MCF 10A (cell line): Measurements from ENCODE around the gene IRF9. TPM values are rescaled to one million over a fixed set of nuclear protein-coding genes. Genes with fewer than 3 reads are reported as not detected.

Source experiments
- BruUV-seq: library from RNA; stranded (reverse); fragments of 400-500 nt; replicated peaks from 2 replicates; lab custom pipeline; 2021; lab: Mats Ljungman, UMichigan
- CTCF ChIA-PET: fragments of 300-600 bp; sonication (Branson Sonifier 250); formaldehyde crosslinking; extraction: SDS; loops from one replicate; lab custom pipeline; 2021; ENCODE audit warnings: antibody characterized with exemption, inconsistent platforms; lab: Yijun Ruan, JAX
- POLR2A ChIA-PET: fragments of 300-600, 350-650 bp; sonication (Branson Sonifier 250); formaldehyde crosslinking; extraction: SDS; loops from one replicate; lab custom pipeline; 2020; ENCODE audit warnings: antibody characterized with exemption, inconsistent platforms; lab: Yijun Ruan, JAX
- DNase-seq: peaks from one replicate; pipeline ENCODE4 v3.0.0-alpha.2; 2018; ENCODE audit not compliant: unreplicated experiment
- H3K27ac Mint-ChIP-seq: one replicate; pipeline ENCODE4 v1.8.0; 2022; ENCODE audit warnings: mild to moderate bottlenecking, low read depth, mixed read lengths; ENCODE audit not compliant: unreplicated experiment
- H3K27me3 Mint-ChIP-seq: one replicate; pipeline ENCODE4 v1.8.0; 2022; ENCODE audit warnings: mixed read lengths; ENCODE audit not compliant: insufficient read depth, unreplicated experiment
- H3K36me3 Mint-ChIP-seq: one replicate; pipeline ENCODE4 v1.8.0; 2022; ENCODE audit warnings: mild to moderate bottlenecking, moderate library complexity, mixed read lengths; ENCODE audit not compliant: insufficient read depth, unreplicated experiment
- H3K4me1 Mint-ChIP-seq: one replicate; pipeline ENCODE4 v1.8.0; 2022; ENCODE audit warnings: mixed read lengths; ENCODE audit not compliant: insufficient read depth, unreplicated experiment
- H3K4me3 Mint-ChIP-seq: one replicate; pipeline ENCODE4 v1.8.0; 2022; ENCODE audit warnings: mild to moderate bottlenecking, moderate library complexity, mixed read lengths; ENCODE audit not compliant: unreplicated experiment
- H3K9me3 Mint-ChIP-seq: one replicate; pipeline ENCODE4 v1.8.0; 2022; ENCODE audit warnings: mixed read lengths; ENCODE audit not compliant: unreplicated experiment
- intact Hi-C: fragments of 100-400 bp; cut with micrococcal nuclease; formaldehyde crosslinking; loops from 2 replicates; pipeline ENCODE4 v1.14.1; 2022
- total RNA-seq: library from RNA; stranded (reverse); gene quantifications from 2 replicates; pipeline ENCODE4 v1.2.3, GENCODE V29; 2022
- TF ChIP-seq, protein P1 (sequence below): fragments of 200-600 bp; IDR thresholded peaks from one replicate; pipeline ENCODE4 v1.8.0; 2022; ENCODE audit warnings: antibody characterized with exemption, mild to moderate bottlenecking; ENCODE audit not compliant: unreplicated experiment

IRF9 gene
- total RNA-seq, 1 experiment from 2014 or later = 13.6 TPM

DNA sequence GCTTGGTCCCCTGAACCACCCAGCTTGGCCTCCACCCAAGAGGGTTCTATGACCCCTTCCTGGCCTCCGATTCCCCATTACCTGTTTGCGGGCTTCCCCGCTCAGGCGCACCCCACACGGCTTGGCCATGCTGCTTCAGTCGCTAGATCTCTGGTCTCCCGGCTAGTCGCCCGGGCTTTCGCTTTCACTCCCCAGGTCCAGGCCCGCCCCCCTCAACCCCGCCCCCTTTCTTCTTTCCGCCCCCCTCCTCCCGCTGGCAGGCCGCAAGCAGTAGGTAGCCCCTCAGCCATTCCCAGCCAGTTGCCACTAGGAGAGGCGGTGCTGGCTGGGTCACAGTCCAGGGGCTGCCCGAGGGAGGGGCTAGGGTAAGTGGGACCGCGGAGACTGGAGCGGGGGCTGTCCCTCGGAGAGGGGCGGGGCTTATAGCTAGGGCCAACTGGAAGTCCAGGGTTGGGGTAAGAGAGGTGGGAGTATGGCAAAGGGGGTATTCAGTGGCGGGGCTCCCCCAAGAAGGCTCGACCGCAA, 14.6 kb upstream of the IRF9 start, which contains the start of gene PSME2:
Gene PSME2, minus strand, starts transcription at position 158 of the 525 bp plus-strand sequence. Its CDS starts 29 bp downstream, at position 129.
- TF ChIP-seq, protein P1, sequence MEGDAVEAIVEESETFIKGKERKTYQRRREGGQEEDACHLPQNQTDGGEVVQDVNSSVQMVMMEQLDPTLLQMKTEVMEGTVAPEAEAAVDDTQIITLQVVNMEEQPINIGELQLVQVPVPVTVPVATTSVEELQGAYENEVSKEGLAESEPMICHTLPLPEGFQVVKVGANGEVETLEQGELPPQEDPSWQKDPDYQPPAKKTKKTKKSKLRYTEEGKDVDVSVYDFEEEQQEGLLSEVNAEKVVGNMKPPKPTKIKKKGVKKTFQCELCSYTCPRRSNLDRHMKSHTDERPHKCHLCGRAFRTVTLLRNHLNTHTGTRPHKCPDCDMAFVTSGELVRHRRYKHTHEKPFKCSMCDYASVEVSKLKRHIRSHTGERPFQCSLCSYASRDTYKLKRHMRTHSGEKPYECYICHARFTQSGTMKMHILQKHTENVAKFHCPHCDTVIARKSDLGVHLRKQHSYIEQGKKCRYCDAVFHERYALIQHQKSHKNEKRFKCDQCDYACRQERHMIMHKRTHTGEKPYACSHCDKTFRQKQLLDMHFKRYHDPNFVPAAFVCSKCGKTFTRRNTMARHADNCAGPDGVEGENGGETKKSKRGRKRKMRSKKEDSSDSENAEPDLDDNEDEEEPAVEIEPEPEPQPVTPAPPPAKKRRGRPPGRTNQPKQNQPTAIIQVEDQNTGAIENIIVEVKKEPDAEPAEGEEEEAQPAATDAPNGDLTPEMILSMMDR = no peak
- Mint-ChIP-seq H3K4me1 (peaks cover 5% of the 10 kb centered on the region), H3K27ac (peak within 1 kb of the TSS; percentile 61), H3K36me3 (peaks cover 34% of the 10 kb centered on the region), H3K9me3 (no peaks in the 10 kb centered on the region), H3K27me3 (no peaks in the 10 kb centered on the region), H3K4me3 (peak within 1 kb of the TSS; percentile 98)
- BruUV-seq = no TSS peak
- POLR2A ChIA-PET = interaction anchor here (0.5 to 5.7 kb wide), 26 partner anchors 9 to 1052 kb away, joined by 3 to 114 read pairs (median 4); partner anchors contain the start of genes ACIN1, BCL2L2, CHMP4A and DCAF11
- CTCF ChIA-PET = interaction anchor here (0.5 to 10.3 kb wide), 12 partner anchors 9 to 1083 kb away, joined by 3 to 141 read pairs (median 4); partner anchors contain the start of genes DCAF11, IRF9, NRL and PCK2
- DNase-seq = peak; percentile 98
- intact Hi-C loops = loop anchor here (2.0 kb wide), 4 partner anchors 14 to 132 kb away; partner anchors contain the start of genes DCAF11, IRF9, NRL and PCK2

DNA sequence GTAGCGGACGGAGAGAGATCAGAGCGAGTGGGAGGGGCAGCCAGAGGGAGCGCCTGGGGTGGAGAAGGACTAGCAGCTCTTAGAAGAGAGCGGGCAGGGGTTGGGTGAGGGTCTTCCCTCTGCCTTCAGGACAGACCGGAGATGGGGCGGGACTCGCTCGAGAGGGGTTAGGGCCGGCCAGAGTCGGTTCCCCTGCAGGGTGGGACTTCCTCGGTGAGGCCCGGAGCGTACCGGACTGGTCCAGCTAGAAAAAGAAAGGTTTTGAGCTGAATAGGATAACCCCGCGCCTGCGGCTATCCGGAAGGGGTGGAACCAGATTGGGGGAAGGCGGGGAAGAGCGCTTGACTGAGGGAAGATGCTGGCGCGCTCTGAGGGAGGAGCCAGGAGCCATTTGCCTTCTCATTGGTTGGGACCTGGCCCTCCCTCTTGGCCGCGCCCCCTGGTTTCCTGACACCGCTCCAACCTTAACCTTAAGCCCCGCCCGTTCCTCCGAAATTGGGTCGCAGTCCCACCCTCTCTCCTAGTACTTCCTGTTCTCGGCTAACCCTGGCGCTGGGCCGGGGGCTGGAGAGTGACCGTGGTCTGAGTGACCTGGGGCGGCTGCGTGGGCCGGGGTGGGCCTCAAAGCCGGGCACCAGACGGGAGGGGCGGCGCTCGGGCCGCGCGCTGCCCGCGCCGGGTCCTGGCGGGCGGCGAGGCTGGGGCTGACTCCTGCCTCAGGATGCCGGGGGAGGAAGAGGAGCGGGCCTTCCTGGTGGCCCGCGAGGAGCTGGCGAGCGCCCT, 13.9 kb upstream of the IRF9 start, which contains the start of gene RNF31:
Gene RNF31, plus strand, starts transcription at position 521 of the 783 bp plus-strand sequence. Its CDS starts 201 bp downstream, at position 722.
- peaks cover 41% of the 10 kb centered on the region for H3K36me3 Mint-ChIP-seq
- H3K4me1 Mint-ChIP-seq = peaks cover under 1% of the 10 kb centered on the region
- BruUV-seq = no TSS peak
- ChIA-PET POLR2A (interaction anchor here (0.6 to 5.7 kb wide), 22 partner anchors 9 to 1053 kb away, joined by 3 to 114 read pairs (median 8); partner anchors contain the start of genes ACIN1, BCL2L2, CHMP4A and DCAF11), CTCF (interaction anchor here (0.6 to 10.3 kb wide), 9 partner anchors 10 to 1083 kb away, joined by 3 to 141 read pairs (median 4); partner anchors contain the start of genes DCAF11, IRF9 and NRL)
- peak within 1 kb of the TSS; percentile 98 for H3K4me3 Mint-ChIP-seq
- intact Hi-C loops = loop anchor here (2.0 kb wide), 4 partner anchors 14 to 132 kb away; partner anchors contain the start of genes DCAF11, IRF9, NRL and PCK2
- TF ChIP-seq, protein P1 = no peak
- H3K9me3 Mint-ChIP-seq = no peaks in the 10 kb centered on the region
- H3K27me3 Mint-ChIP-seq = no peaks in the 10 kb centered on the region
- peak within 1 kb of the TSS; percentile 61 for H3K27ac Mint-ChIP-seq
- peak; percentile 99 for DNase-seq

DNA sequence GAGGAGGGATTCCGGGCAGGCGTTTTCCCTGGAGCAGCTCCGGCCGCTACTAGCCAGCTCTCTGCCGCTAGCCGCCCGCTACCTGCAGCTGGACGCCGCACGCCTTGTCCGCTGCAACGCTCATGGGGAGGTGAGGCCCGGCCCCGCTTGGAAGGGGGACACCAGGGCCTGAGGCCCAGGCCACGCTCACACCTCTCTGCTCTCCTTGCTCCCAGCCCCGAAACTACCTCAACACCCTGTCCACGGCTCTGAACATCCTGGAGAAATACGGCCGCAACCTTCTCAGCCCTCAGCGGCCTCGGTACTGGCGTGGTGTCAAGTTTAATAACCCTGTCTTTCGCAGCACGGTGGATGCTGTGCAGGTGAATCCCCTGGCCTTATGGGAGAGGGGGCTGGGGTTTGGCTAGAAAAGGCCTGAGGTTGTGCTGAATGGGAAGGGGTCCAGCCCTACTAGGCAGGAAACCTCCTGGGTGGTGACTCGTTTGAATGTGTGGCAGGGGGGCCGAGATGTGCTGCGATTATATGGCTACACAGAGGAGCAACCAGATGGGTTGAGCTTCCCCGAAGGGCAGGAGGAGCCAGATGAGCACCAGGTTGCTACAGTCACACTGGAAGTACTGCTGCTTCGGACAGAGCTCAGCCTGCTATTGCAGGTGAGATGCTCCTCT, 13.2 kb upstream of the IRF9 start:
- CTCF ChIA-PET = interaction anchor here (0.6 to 10.3 kb wide), 6 partner anchors 10 to 560 kb away, joined by 3 to 141 read pairs (median 4); partner anchors contain the start of gene IRF9
- no peak overlapping the region for H3K27ac Mint-ChIP-seq
- no peaks in the 10 kb centered on the region for H3K9me3 Mint-ChIP-seq
- no peak for DNase-seq
- intact Hi-C loops = loop anchor here (2.0 kb wide), 4 partner anchors 13 to 133 kb away; partner anchors contain the start of genes DCAF11, IRF9, NRL and PCK2
- BruUV-seq = TSS peak; percentile 56
- TF ChIP-seq, protein P1 = no peak
- no peaks in the 10 kb centered on the region for H3K4me1 Mint-ChIP-seq
- no peaks in the 10 kb centered on the region for H3K27me3 Mint-ChIP-seq
- peaks cover 48% of the 10 kb centered on the region for H3K36me3 Mint-ChIP-seq
- POLR2A ChIA-PET = interaction anchor here (0.7 to 5.7 kb wide), 15 partner anchors 8 to 124 kb away, joined by 3 to 114 read pairs (median 13); partner anchors contain the start of genes CHMP4A, DCAF11, IPO4 and IRF9
- peak overlapping the region; percentile 98 for H3K4me3 Mint-ChIP-seq
